H9 (cell line): ENCODE measurements around the gene ADGRA1. TPM values are rescaled to one million over a fixed set of nuclear protein-coding genes. Genes with fewer than 3 reads are reported as not detected.

Experiments used
- DNase-seq: peaks from one replicate; pipeline ENCODE4 v3.0.0-alpha.2; 2017
- H2AFZ ChIP-seq: one replicate; pipeline ENCODE4 v1.6.1; 2013; ENCODE audit warnings: mild to moderate bottlenecking, low read length, control low read depth, moderate library complexity
- H2AK5ac ChIP-seq: 2 replicates; pipeline ENCODE4 v1.6.1; 2013; ENCODE audit warnings: low read length, control low read depth, mixed read lengths; ENCODE audit not compliant: insufficient read length
- H2BK120ac ChIP-seq: one replicate; pipeline ENCODE4 v1.6.1; 2013; ENCODE audit warnings: low read depth, mild to moderate bottlenecking, low read length, control low read depth, inconsistent platforms; ENCODE audit not compliant: poor library complexity, severe bottlenecking
- H2BK12ac ChIP-seq: 2 replicates; pipeline ENCODE4 v1.6.1; 2013; ENCODE audit warnings: low read length, control low read depth, mixed read lengths, low read depth; ENCODE audit not compliant: insufficient read length
- H2BK15ac ChIP-seq: 2 replicates; pipeline ENCODE4 v1.6.1; 2013; ENCODE audit warnings: low read depth, low read length, control low read depth
- H2BK20ac ChIP-seq: one replicate; pipeline ENCODE4 v1.6.1; 2013; ENCODE audit warnings: low read depth, mild to moderate bottlenecking, low read length, control low read depth, inconsistent platforms; ENCODE audit not compliant: poor library complexity, severe bottlenecking
- H2BK5ac ChIP-seq: 2 replicates; pipeline ENCODE4 v1.6.1; 2013; ENCODE audit warnings: low read length, control low read depth, mixed read lengths; ENCODE audit not compliant: insufficient read length
- H3K14ac ChIP-seq: 2 replicates; pipeline ENCODE4 v1.6.1; 2013; ENCODE audit warnings: low read length, control low read depth; ENCODE audit not compliant: insufficient read depth
- H3K18ac ChIP-seq: 2 replicates; pipeline ENCODE4 v1.6.1; 2013; ENCODE audit warnings: low read depth, mild to moderate bottlenecking, mixed read lengths, low read length, control low read depth; ENCODE audit not compliant: insufficient read length
- H3K23ac ChIP-seq: 2 replicates; pipeline ENCODE4 v1.6.1; 2013; ENCODE audit warnings: low read length, control low read depth, mixed read lengths, low read depth; ENCODE audit not compliant: insufficient read length
- H3K23me2 ChIP-seq: 2 replicates; pipeline ENCODE4 v1.6.1; 2013; ENCODE audit warnings: low read depth, mild to moderate bottlenecking, mixed read lengths, low read length, control low read depth; ENCODE audit not compliant: insufficient read length, poor library complexity, severe bottlenecking
- H3K27ac ChIP-seq: 2 replicates; pipeline ENCODE4 v1.5.1; 2013; ENCODE audit warnings: low read length, control low read depth, mixed read lengths, low read depth; ENCODE audit not compliant: insufficient read length
- H3K27me3 ChIP-seq: 2 replicates; pipeline ENCODE4 v1.6.1; 2013; ENCODE audit warnings: low read length, control low read depth, inconsistent platforms; ENCODE audit not compliant: insufficient read depth
- H3K4ac ChIP-seq: 2 replicates; pipeline ENCODE4 v1.6.1; 2013; ENCODE audit warnings: low read depth, mild to moderate bottlenecking, control low read depth, inconsistent platforms, low read length, moderate library complexity
- H3K4me1 ChIP-seq: 2 replicates; pipeline ENCODE4 v1.6.1; 2013; ENCODE audit warnings: low read length, control low read depth, inconsistent platforms; ENCODE audit not compliant: insufficient read depth
- H3K4me2 ChIP-seq: 2 replicates; pipeline ENCODE4 v1.6.1; 2013; ENCODE audit warnings: low read length, control low read depth, mixed read lengths; ENCODE audit not compliant: insufficient read length, insufficient read depth
- H3K56ac ChIP-seq: 2 replicates; pipeline ENCODE4 v1.6.1; 2013; ENCODE audit warnings: low read depth, mild to moderate bottlenecking, mixed read lengths, low read length, control low read depth; ENCODE audit not compliant: insufficient read length
- H3K79me1 ChIP-seq: 2 replicates; pipeline ENCODE4 v1.6.1; 2013; ENCODE audit warnings: low read depth, mild to moderate bottlenecking, moderate library complexity, low read length, control low read depth, inconsistent platforms; ENCODE audit not compliant: insufficient read depth, poor library complexity, severe bottlenecking
- H3K79me2 ChIP-seq: 2 replicates; pipeline ENCODE4 v1.6.1; 2013; ENCODE audit warnings: low read length, control low read depth, inconsistent platforms; ENCODE audit not compliant: insufficient read depth
- H3K9ac ChIP-seq: 2 replicates; pipeline ENCODE4 v1.6.1; 2013; ENCODE audit warnings: low read length, control low read depth, mixed read lengths; ENCODE audit not compliant: insufficient read length; ENCODE audit errors: extremely low read depth
- H3K9me3 ChIP-seq: one replicate; pipeline ENCODE4 v1.6.1; 2013; ENCODE audit warnings: low read depth, low read length, inconsistent platforms; ENCODE audit not compliant: control insufficient read depth
- H3T11ph ChIP-seq: one replicate; pipeline ENCODE4 v1.6.1; 2013; ENCODE audit warnings: mild to moderate bottlenecking, low read length, control low read depth, inconsistent platforms
- H4K20me1 ChIP-seq: one replicate; pipeline ENCODE4 v1.6.1; 2013; ENCODE audit not compliant: control insufficient read depth, insufficient read length, insufficient read depth
- H4K5ac ChIP-seq: 2 replicates; pipeline ENCODE4 v1.6.1; 2013; ENCODE audit warnings: low read depth, mild to moderate bottlenecking, mixed read lengths, low read length, control low read depth; ENCODE audit not compliant: insufficient read length
- H4K8ac ChIP-seq: replicated peaks from 2 replicates; pipeline ENCODE4 v1.6.1; 2013; ENCODE audit warnings: low read length, control low read depth, mixed read lengths, low read depth; ENCODE audit not compliant: insufficient read length
- H4K91ac ChIP-seq: 2 replicates; pipeline ENCODE4 v1.6.1; 2013; ENCODE audit warnings: low read depth, mild to moderate bottlenecking, moderate library complexity, mixed read lengths, low read length, control low read depth; ENCODE audit not compliant: insufficient read length
- H3K27ac Mint-ChIP-seq, 3 experiments: 2 replicates in 2 of 3; 3 replicates in 1 of 3; pipeline ENCODE4 v1.8.0; 2020 to 2021; ENCODE audit warnings: mixed read lengths in 3 of 3, mild to moderate bottlenecking in 1 of 3, moderate library complexity in 1 of 3
- H3K27me3 Mint-ChIP-seq: 2 replicates; pipeline ENCODE4 v1.8.0; 2021; ENCODE audit warnings: low read depth, mild to moderate bottlenecking, moderate library complexity, mixed read lengths
- H3K36me3 Mint-ChIP-seq, 3 experiments: 2 replicates in 2 of 3; 3 replicates in 1 of 3; pipeline ENCODE4 v1.8.0; 2020 to 2021; ENCODE audit warnings: low read depth in 3 of 3, mixed read lengths in 3 of 3; ENCODE audit not compliant: insufficient read depth in 1 of 3
- H3K4me1 Mint-ChIP-seq, 2 experiments: 2 replicates each; pipeline ENCODE4 v1.8.0; 2020; ENCODE audit warnings: mixed read lengths in 2 of 2
- H3K4me3 Mint-ChIP-seq, 2 experiments: 2 replicates in 1 of 2; 3 replicates in 1 of 2; pipeline ENCODE4 v1.8.0; 2020 to 2021; ENCODE audit warnings: mild to moderate bottlenecking in 2 of 2, mixed read lengths in 2 of 2, moderate library complexity in 1 of 2
- H3K9me3 Mint-ChIP-seq, 2 experiments: 2 replicates in 1 of 2; 3 replicates in 1 of 2; pipeline ENCODE4 v1.8.0; 2020; ENCODE audit warnings: mild to moderate bottlenecking in 2 of 2, mixed read lengths in 2 of 2, moderate library complexity in 1 of 2
- CTCF ChIP-seq: fragments of 200-600 bp; sonication (generic); conservative IDR thresholded peaks from 3 replicates; pipeline ENCODE4 v1.8.0; 2021; ENCODE audit warnings: antibody characterized with exemption, mild to moderate bottlenecking
- WGBS: extraction: QIAGEN DNeasy Blood & Tissue Kit; methylation state at CpG from one replicate; pipeline ENCODE4 v1.1.7; 2013; ENCODE audit warnings: missing lambda C conversion rate, low lambda C conversion rate, mixed read lengths; ENCODE audit not compliant: insufficient read length; ENCODE audit errors: extremely low coverage; 5-methylcytosine and 5-hydroxymethylcytosine counted together
- total RNA-seq: library from RNA; stranded (reverse); gene quantifications from 2 replicates; pipeline ENCODE4 v1.2.1, GENCODE V29; 2021

ADGRA1 gene
- total RNA-seq, 1 experiment from 2014 or later, result 0.11 TPM

GRCh38 chr10:133179128-133179520, 91.4 kb downstream of the ADGRA1 start:
- Histone ChIP-seq H3K27me3 (no peaks in the 10 kb centered on the region), H3K4me2 (no peak overlapping the region), H3K14ac (no peak overlapping the region), H2AK5ac (no peak overlapping the region), H3K9ac (no peak overlapping the region), H4K5ac (no peak overlapping the region), H3K27ac (no peak overlapping the region), H3K9me3 (peaks cover 12% of the 10 kb centered on the region), H2BK15ac (no peak overlapping the region), H3K4ac (no peak overlapping the region), H4K91ac (no peak overlapping the region), H3T11ph (no peak overlapping the region), H3K23ac (no peak overlapping the region), H2BK12ac (no peak overlapping the region), H3K79me1 (no peaks in the 10 kb centered on the region), H4K8ac (no peak overlapping the region), H2BK20ac (no peak overlapping the region), H2BK120ac (no peak overlapping the region), H2AFZ (no peak overlapping the region), H3K56ac (no peak overlapping the region), H3K4me1 (no peaks in the 10 kb centered on the region), H2BK5ac (no peak overlapping the region), H3K18ac (no peak overlapping the region), H3K23me2 (no peaks in the 10 kb centered on the region), H3K79me2 (no peaks in the 10 kb centered on the region), H4K20me1 (no peaks in the 10 kb centered on the region)
- Mint-ChIP-seq H3K4me1 (no peaks in the 10 kb centered on the region), H3K27ac (no peak overlapping the region; a peak in 1 of 7 replicates), H3K9me3 (peaks cover 19 to 23% of the 10 kb centered on the region in 2 experiments), H3K36me3 (peaks cover 15 to 28% (median 26%) of the 10 kb centered on the region in 3 experiments), H3K4me3 (no peak overlapping the region), H3K27me3 (no peaks in the 10 kb centered on the region)
- DNase-seq, result no peak
- TF ChIP-seq CTCF, result no peak
- no CpG with 5 or more reads among the region's 11 CpGs for WGBS
